WTC11 (cell line): ENCODE data around the gene ADAMTS19. TPM values are rescaled to one million over a fixed set of nuclear protein-coding genes. Genes with fewer than 3 reads are reported as not detected.

Experiments
- ATAC-seq: fragments of 200-7000 bp; cut with Tn5 transposase; 2 replicates; pipeline ENCODE4 v1.10.0; 2021; ENCODE audit warnings: mild to moderate bottlenecking, moderate library complexity
- CTCF ChIA-PET: fragments of 300-600 bp; sonication (Branson Sonifier 250); formaldehyde crosslinking; loops from one replicate; lab custom pipeline; 2021; ENCODE audit warnings: antibody characterized with exemption; lab: Charles Lee
- POLR2A ChIA-PET: fragments of 350-600 bp; sonication (Branson Sonifier 250); formaldehyde crosslinking; loops from one replicate; lab custom pipeline; 2021; ENCODE audit warnings: antibody characterized with exemption; lab: Charles Lee
- DNase-seq: peaks from one replicate; pipeline ENCODE4 v3.0.0; 2021; ENCODE audit warnings: low spot score
- H3K27ac Mint-ChIP-seq: 2 replicates; pipeline ENCODE4 v1.8.0; 2021; ENCODE audit warnings: mixed read lengths
- H3K27me3 Mint-ChIP-seq: 2 replicates; pipeline ENCODE4 v1.8.0; 2021; ENCODE audit warnings: low read depth, mild to moderate bottlenecking, moderate library complexity, mixed read lengths
- H3K36me3 Mint-ChIP-seq: 2 replicates; pipeline ENCODE4 v1.8.0; 2021; ENCODE audit warnings: mixed read lengths
- H3K4me1 Mint-ChIP-seq: 2 replicates; pipeline ENCODE4 v1.8.0; 2022; ENCODE audit warnings: mixed read lengths
- H3K4me3 Mint-ChIP-seq: 2 replicates; pipeline ENCODE4 v1.8.0; 2021; ENCODE audit warnings: mild to moderate bottlenecking, moderate library complexity, mixed read lengths
- H3K9me3 Mint-ChIP-seq: 2 replicates; pipeline ENCODE4 v1.8.0; 2021; ENCODE audit warnings: mixed read lengths
- ATF1 ChIP-seq: sonication (generic); formaldehyde crosslinking; IDR thresholded peaks from 2 replicates; pipeline ENCODE4 v1.8.1; 2023; ENCODE audit warnings: mild to moderate bottlenecking, moderate library complexity, missing genetic modification reagents
- E2F4 ChIP-seq: sonication (generic); formaldehyde crosslinking; IDR thresholded peaks from 2 replicates; pipeline ENCODE4 v1.8.1; 2022; ENCODE audit warnings: low read depth, mild to moderate bottlenecking, moderate library complexity, missing genetic modification reagents, borderline replicate concordance
- E2F5 ChIP-seq: sonication (generic); formaldehyde crosslinking; IDR thresholded peaks from 2 replicates; pipeline ENCODE4 v1.8.1; 2022; ENCODE audit warnings: mild to moderate bottlenecking, moderate library complexity, missing genetic modification reagents
- EMX1 ChIP-seq: fragments of 250-450 bp; sonication (Bioruptor Pico); IDR thresholded peaks from 2 replicates; pipeline ENCODE4 v1.8.0; 2021; ENCODE audit warnings: mild to moderate bottlenecking
- ETV6 ChIP-seq: sonication (generic); formaldehyde crosslinking; IDR thresholded peaks from 2 replicates; pipeline ENCODE4 v1.8.1; 2022; ENCODE audit warnings: mild to moderate bottlenecking, missing genetic modification reagents
- FOXP1 ChIP-seq: sonication (generic); formaldehyde crosslinking; IDR thresholded peaks from 2 replicates; pipeline ENCODE4 v1.8.0; 2022; ENCODE audit warnings: missing genetic modification reagents, mild to moderate bottlenecking, moderate library complexity, borderline replicate concordance
- IRF1 ChIP-seq: sonication (generic); formaldehyde crosslinking; IDR thresholded peaks from 2 replicates; pipeline ENCODE4 v1.8.0; 2023; ENCODE audit warnings: missing genetic modification reagents
- KAT7 ChIP-seq: sonication (generic); formaldehyde crosslinking; IDR thresholded peaks from 2 replicates; pipeline ENCODE4 v1.8.1; 2023; ENCODE audit warnings: missing genetic modification reagents, mild to moderate bottlenecking, borderline replicate concordance
- MXD4 ChIP-seq: fragments of 250-450 bp; sonication (Bioruptor Pico); IDR thresholded peaks from 2 replicates; pipeline ENCODE4 v1.8.0; 2021; ENCODE audit warnings: mild to moderate bottlenecking, moderate library complexity, borderline replicate concordance
- MYBL2 ChIP-seq: sonication (generic); formaldehyde crosslinking; IDR thresholded peaks from 2 replicates; pipeline ENCODE4 v1.8.1; 2023; ENCODE audit warnings: mild to moderate bottlenecking, moderate library complexity, missing genetic modification reagents
- NFYB ChIP-seq: sonication (generic); formaldehyde crosslinking; conservative IDR thresholded peaks from 2 replicates; pipeline ENCODE4 v1.8.0; 2022; ENCODE audit warnings: low read depth, missing genetic modification reagents
- NR3C1 ChIP-seq: sonication (generic); formaldehyde crosslinking; conservative IDR thresholded peaks from 2 replicates; pipeline ENCODE4 v1.8.1; 2023; ENCODE audit warnings: low read depth, mild to moderate bottlenecking, missing genetic modification reagents
- PREB ChIP-seq: sonication (generic); formaldehyde crosslinking; IDR thresholded peaks from 2 replicates; pipeline ENCODE4 v1.8.1; 2022; ENCODE audit warnings: mild to moderate bottlenecking, missing genetic modification reagents, moderate library complexity, borderline replicate concordance
- PRRX2 ChIP-seq: fragments of 250-450 bp; sonication (Bioruptor Pico); IDR thresholded peaks from 2 replicates; pipeline ENCODE4 v1.8.0; 2021; ENCODE audit warnings: mild to moderate bottlenecking
- SMAD4 ChIP-seq: sonication (generic); formaldehyde crosslinking; IDR thresholded peaks from 2 replicates; pipeline ENCODE4 v1.8.0; 2022; ENCODE audit warnings: mild to moderate bottlenecking, missing genetic modification reagents
- STAT6 ChIP-seq: sonication (generic); formaldehyde crosslinking; conservative IDR thresholded peaks from 2 replicates; pipeline ENCODE4 v1.8.1; 2023; ENCODE audit warnings: mild to moderate bottlenecking, low read depth, missing genetic modification reagents, moderate library complexity
- TEAD1 ChIP-seq: sonication (generic); formaldehyde crosslinking; IDR thresholded peaks from 2 replicates; pipeline ENCODE4 v1.8.0; 2022; ENCODE audit warnings: mild to moderate bottlenecking, missing genetic modification reagents
- USF1 ChIP-seq: sonication (generic); formaldehyde crosslinking; IDR thresholded peaks from 2 replicates; pipeline ENCODE4 v1.8.0; 2022; ENCODE audit warnings: mild to moderate bottlenecking, missing genetic modification reagents
- ZMAT4 ChIP-seq: fragments of 250-450 bp; sonication (Bioruptor Pico); IDR thresholded peaks from 2 replicates; pipeline ENCODE4 v1.9.0; 2021; ENCODE audit warnings: mild to moderate bottlenecking
- ZNF532 ChIP-seq: fragments of 250-450 bp; sonication (Bioruptor Pico); IDR thresholded peaks from 2 replicates; pipeline ENCODE4 v1.9.0; 2021; ENCODE audit warnings: mild to moderate bottlenecking, borderline replicate concordance
- total RNA-seq: library from RNA; stranded (reverse); gene quantifications from 3 replicates; pipeline ENCODE4 v1.2.3, GENCODE V29; 2021

Gene ADAMTS19
- total RNA-seq, 1 experiment from 2014 or later = 28.0 TPM

- DNase-seq = no peak
- ChIA-PET POLR2A (no interaction called here), CTCF (interaction anchor here (1.3 kb wide), 1 partner anchor 10 kb away, joined by 5 read pairs; no protein-coding TSS in a partner anchor)
- ATAC-seq = no peak
- TF ChIP-seq NR3C1 (CRISPR knock-in tag) = no peak
- TF ChIP-seq SMAD4 = no peak
- no peak for TF ChIP-seq EMX1
- TF ChIP-seq ZMAT4 (CRISPR knock-in tag) = no peak
- TF ChIP-seq MYBL2 = no peak
- TF ChIP-seq ATF1 = no peak
- no peak for TF ChIP-seq PRRX2 (CRISPR knock-in tag)
- no peak for TF ChIP-seq FOXP1 (CRISPR knock-in tag)
- no peak for TF ChIP-seq ETV6 (CRISPR knock-in tag)
- TF ChIP-seq E2F4 (CRISPR knock-in tag) = no peak
- no peak for TF ChIP-seq TEAD1 (CRISPR knock-in tag)
- TF ChIP-seq ZNF532 (CRISPR knock-in tag) = no peak
- no peak for TF ChIP-seq NFYB (CRISPR knock-in tag)
- TF ChIP-seq MXD4 (CRISPR knock-in tag) = no peak
- TF ChIP-seq KAT7 (CRISPR knock-in tag) = no peak
- TF ChIP-seq USF1 (CRISPR knock-in tag) = no peak
- no peak for TF ChIP-seq IRF1 (CRISPR knock-in tag)
- TF ChIP-seq STAT6 (CRISPR knock-in tag) = no peak
- TF ChIP-seq E2F5 = no peak
- TF ChIP-seq PREB (CRISPR knock-in tag) = no peak
- H3K4me1 Mint-ChIP-seq = no peaks in the 10 kb centered on the region
- H3K27ac Mint-ChIP-seq = no peak overlapping the region
- no peak overlapping the region for H3K4me3 Mint-ChIP-seq
- no peaks in the 10 kb centered on the region for H3K36me3 Mint-ChIP-seq
- no peaks in the 10 kb centered on the region for H3K9me3 Mint-ChIP-seq
- H3K27me3 Mint-ChIP-seq = no peaks in the 10 kb centered on the region
Measured at GRCh38 chr5:129781594-129781993, 321.5 kb downstream of the ADAMTS19 start.
